ENCODE measurements around the gene UBTF. TPM values are rescaled to one million over a fixed set of nuclear protein-coding genes. Genes with fewer than 3 reads are reported as not detected.

UBTF gene
- total RNA-seq, 2 experiments from 2014 or later, result 107 to 110 TPM

DNA sequence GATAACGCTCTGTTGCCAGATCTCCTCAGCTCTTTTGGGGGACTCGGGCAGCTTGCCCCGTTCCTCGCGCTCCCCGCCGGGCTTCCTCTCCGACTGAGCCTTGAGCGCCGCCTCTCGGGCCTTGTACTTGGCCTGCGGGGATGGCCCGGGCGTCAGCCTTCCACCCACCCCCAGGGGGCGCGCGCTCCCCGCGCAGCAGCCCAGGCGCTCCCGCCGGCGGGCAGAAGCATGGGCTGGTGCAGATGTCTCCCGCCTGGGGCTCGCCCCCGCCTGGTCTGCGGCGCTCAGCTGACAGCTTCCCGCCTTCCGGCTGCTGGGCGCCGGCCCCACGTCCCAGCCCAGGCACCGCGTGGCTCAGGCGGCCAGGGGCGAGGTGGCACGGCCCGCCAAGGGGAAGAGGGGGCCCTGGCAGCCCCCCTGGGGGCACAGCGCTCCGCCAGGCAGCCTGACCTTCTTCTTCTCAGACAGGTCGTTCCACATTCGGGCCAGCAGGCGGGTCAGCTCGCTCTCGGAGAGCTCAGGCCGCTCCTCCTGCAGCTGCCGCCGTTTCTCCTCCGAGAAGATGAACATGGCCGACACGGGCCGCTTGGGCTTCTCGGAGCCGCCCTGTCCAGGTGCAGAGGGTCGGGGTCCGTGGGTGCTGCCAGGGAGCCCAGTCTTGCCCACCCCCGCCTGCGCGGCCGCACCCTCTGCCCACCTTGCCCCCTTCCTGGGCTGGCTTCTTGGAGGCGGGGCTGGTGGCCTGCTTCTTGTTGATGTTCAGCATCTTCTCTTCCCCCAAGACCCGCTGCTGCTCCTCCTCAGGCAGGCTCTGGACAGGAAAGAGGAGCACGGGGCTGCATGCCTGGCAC, 8.9 kb downstream of the UBTF start:
- Mint-ChIP-seq H3K9me3 (no peaks in the 10 kb centered on the region), H3K27me3 (no peaks in the 10 kb centered on the region), H3K4me1 (peaks cover 53% of the 10 kb centered on the region), H3K4me3 (peak overlapping the region; percentile 60), H3K27ac (peak overlapping the region; percentile 83), H3K36me3 (ENCODE audit: low read depth) (peaks cover 67% of the 10 kb centered on the region)
- POLR2A ChIA-PET, result interaction anchor here (1.1 to 18.0 kb wide), 14 partner anchors 7 to 153 kb away, joined by 3 to 504 read pairs (median 6); partner anchors contain the start of genes ATXN7L3, FAM171A2, GRN and SLC25A39
- peak; percentile 94 for DNase-seq
- CTCF ChIA-PET, result interaction anchor here (0.6 to 4.1 kb wide), 30 partner anchors 9 to 313 kb away, joined by 3 to 65 read pairs (median 4); partner anchors contain the start of genes ATXN7L3, GRN, HDAC5 and SLC25A39

DNA sequence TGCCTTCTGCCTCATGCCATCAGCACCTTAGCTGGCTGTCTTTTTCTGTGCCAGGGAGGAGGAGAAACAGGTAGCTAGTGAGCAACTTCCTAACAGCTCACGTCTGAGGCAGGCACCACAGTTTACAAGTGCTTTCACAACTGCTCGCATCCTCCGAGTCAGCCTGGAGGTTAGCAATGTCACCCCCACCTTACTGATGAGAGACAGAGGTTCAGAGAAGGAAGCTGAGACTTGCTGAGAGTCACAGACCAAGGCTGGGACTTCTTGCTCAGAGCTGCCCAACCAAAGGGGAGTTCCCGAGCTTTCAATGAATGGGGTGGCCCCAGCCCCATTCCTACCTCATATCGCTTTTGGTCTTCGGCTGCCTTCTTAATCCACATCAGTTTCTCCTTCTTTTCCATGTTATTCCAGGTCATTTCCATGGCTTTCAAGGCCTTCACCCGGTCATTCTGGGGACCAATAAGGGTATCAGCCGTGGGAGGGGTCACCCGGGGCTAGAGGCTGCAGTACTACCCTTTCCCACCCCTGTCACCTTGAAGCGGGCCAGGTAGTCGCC, 9.6 kb downstream of the UBTF start:
- ChIA-PET CTCF (interaction anchor here (0.6 to 4.1 kb wide), 28 partner anchors 9 to 313 kb away, joined by 3 to 65 read pairs (median 6); partner anchors contain the start of genes ATXN7L3, GRN, HDAC5 and SLC25A39), POLR2A (interaction anchor here (1.1 to 18.0 kb wide), 13 partner anchors 8 to 153 kb away, joined by 3 to 504 read pairs (median 6); partner anchors contain the start of genes ATXN7L3, FAM171A2, GRN and SLC25A39)
- peaks cover 46% of the 10 kb centered on the region for H3K4me1 Mint-ChIP-seq
- H3K36me3 Mint-ChIP-seq (ENCODE audit: low read depth), result peaks cover 60% of the 10 kb centered on the region
- peak overlapping the region; percentile 83 for H3K27ac Mint-ChIP-seq
- no peaks in the 10 kb centered on the region for H3K9me3 Mint-ChIP-seq
- H3K27me3 Mint-ChIP-seq, result no peaks in the 10 kb centered on the region
- DNase-seq, result peak; percentile 47
- peak overlapping the region; percentile 60 for H3K4me3 Mint-ChIP-seq

DNA sequence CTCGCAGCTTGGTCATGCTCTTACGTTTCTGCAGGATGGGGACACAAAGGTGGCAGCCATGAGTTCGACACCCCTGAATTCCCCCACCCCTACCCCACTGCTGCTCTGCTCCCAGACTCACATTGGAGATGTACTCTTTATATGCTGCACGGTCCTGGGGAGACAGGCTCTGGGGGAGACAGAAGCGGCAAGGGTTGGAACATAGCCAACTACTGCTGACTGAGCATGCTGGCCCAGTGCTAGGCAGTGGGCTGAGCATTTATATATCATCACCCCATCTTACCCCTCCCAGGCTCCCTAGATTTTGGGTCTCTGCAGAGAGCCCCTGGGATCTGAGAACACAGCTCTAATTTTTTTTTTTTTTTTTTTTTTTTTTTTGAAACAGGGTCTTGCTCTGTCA, 11.7 kb downstream of the UBTF start:
- no peak overlapping the region for H3K4me3 Mint-ChIP-seq
- no peak overlapping the region for H3K27ac Mint-ChIP-seq
- H3K9me3 Mint-ChIP-seq, result no peaks in the 10 kb centered on the region
- DNase-seq, result no peak
- H3K4me1 Mint-ChIP-seq, result peaks cover 56% of the 10 kb centered on the region
- H3K27me3 Mint-ChIP-seq, result no peaks in the 10 kb centered on the region
- peaks cover 39% of the 10 kb centered on the region for H3K36me3 Mint-ChIP-seq (ENCODE audit: low read depth)
- ChIA-PET POLR2A (interaction anchor here (0.9 to 25.4 kb wide), 3 partner anchors 6 to 124 kb away, joined by 3 to 504 read pairs (median 504); partner anchors contain the start of genes ATXN7L3, TMUB2 and UBTF), CTCF (interaction anchor here (0.5 kb wide), 1 partner anchor 162 kb away, joined by 4 read pairs; no protein-coding TSS in a partner anchor)

DNA sequence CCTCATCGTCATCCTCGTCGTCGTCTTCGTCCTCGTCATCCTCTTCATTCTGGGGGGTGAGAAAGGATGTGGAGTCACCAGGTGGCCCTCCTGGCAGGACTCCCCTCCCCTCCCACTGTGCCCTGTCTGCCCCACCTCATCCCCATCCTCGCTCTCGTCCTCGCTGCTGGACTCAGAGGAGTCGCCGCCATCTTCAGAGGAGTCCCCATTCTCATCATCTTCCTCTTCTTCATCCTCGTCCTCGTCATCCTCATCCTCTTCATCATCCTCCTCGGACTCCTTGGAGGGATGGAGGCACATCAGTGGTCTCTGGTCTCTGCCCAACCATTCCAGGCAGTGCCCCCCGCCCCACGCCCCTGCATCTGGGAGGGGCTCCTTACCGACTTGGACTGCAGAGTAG, 12.2 kb downstream of the UBTF start:
- H3K27me3 Mint-ChIP-seq, result no peaks in the 10 kb centered on the region
- H3K36me3 Mint-ChIP-seq (ENCODE audit: low read depth), result peaks cover 37% of the 10 kb centered on the region
- H3K4me3 Mint-ChIP-seq, result no peak overlapping the region
- H3K27ac Mint-ChIP-seq, result no peak overlapping the region
- ChIA-PET CTCF (no interaction called here), POLR2A (interaction anchor here (18.0 to 25.4 kb wide), 2 partner anchors 7 to 12 kb away, joined by 504 read pairs; partner anchors contain the start of genes ATXN7L3, TMUB2 and UBTF)
- DNase-seq, result no peak
- H3K9me3 Mint-ChIP-seq, result no peaks in the 10 kb centered on the region
- peaks cover 59% of the 10 kb centered on the region for H3K4me1 Mint-ChIP-seq

DNA sequence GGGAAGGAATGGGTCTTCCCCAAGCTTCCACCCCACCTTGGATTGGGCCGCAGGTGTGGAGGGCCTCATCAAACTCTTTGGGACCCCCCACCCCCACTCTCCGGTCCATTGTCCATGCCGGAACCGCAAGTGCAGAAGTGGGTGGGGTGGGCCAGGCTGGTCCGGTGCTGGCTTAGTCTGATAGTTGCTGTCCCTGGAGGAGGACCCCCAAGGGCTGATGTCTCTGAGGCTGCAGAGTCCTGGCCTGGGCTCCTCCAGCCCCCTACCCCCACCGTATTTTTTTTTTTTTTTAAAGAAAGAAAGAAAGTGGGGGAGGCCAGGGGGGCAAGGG, 12.7 kb downstream of the UBTF start:
- Mint-ChIP-seq H3K4me3 (no peak overlapping the region), H3K27ac (no peak overlapping the region), H3K27me3 (no peaks in the 10 kb centered on the region), H3K36me3 (ENCODE audit: low read depth) (peaks cover 37% of the 10 kb centered on the region), H3K4me1 (peaks cover 60% of the 10 kb centered on the region), H3K9me3 (no peaks in the 10 kb centered on the region)
- POLR2A ChIA-PET, result interaction anchor here (1.4 to 25.4 kb wide), 3 partner anchors 7 to 139 kb away, joined by 3 to 504 read pairs (median 504); partner anchors contain the start of genes ATXN7L3, GRN, TMUB2 and UBTF
- CTCF ChIA-PET, result interaction anchor here (1.5 to 1.6 kb wide), 3 partner anchors 10 to 38 kb away, joined by 5 to 9 read pairs (median 7); no protein-coding TSS in a partner anchor
- DNase-seq, result no peak

DNA sequence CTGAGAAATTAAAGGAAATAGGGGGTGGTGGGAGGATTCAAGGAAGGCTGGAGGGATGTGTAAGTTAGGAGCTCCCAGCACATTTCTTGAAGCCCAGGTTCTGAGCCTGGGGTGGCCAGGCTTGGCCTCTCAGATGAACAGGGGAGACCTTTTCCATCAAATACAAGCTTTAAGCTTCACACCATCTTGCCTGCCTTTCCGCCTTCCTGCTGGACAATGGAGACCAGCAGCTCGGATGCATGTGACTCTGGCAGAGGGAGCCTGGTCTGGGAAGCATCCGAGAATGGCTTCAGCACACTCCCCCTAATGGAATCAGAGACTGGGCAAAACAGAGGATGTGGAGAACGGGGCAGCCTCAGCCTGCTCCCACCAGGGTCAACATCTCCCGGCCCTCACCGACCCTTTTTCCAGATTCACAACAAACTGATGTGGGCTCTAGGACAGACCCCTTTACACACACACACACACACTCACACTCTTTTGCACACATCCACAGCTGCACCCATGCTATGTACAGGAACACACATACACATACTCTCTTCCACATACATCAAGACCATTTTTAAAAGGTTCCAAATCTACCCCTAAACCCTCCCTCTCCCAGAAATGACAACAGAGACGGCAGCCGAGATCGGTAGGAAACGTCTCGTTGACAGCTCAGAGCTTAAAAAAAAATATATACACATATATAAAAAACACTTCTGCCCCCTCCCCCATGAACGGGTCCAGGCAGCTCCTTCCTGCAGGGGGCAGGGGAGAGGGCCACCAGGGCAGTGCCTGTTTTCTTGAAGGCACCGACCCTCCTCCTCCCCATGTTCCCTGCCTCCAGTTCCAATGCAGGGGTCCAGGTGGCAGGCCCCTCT, 13.3 kb downstream of the UBTF start:
- ChIA-PET CTCF (interaction anchor here (1.1 to 1.6 kb wide), 5 partner anchors 11 to 124 kb away, joined by 3 to 9 read pairs (median 6); partner anchors contain the start of gene HDAC5), POLR2A (interaction anchor here (0.9 to 25.4 kb wide), 4 partner anchors 8 to 139 kb away, joined by 3 to 504 read pairs (median 255); partner anchors contain the start of genes ATXN7L3, GRN, TMUB2 and UBTF)
- H3K9me3 Mint-ChIP-seq, result no peaks in the 10 kb centered on the region
- H3K36me3 Mint-ChIP-seq (ENCODE audit: low read depth), result peaks cover 32% of the 10 kb centered on the region
- no peak overlapping the region for H3K27ac Mint-ChIP-seq
- H3K4me1 Mint-ChIP-seq, result peaks cover 55% of the 10 kb centered on the region
- no peaks in the 10 kb centered on the region for H3K27me3 Mint-ChIP-seq
- no peak overlapping the region for H3K4me3 Mint-ChIP-seq
- no peak for DNase-seq

DNA sequence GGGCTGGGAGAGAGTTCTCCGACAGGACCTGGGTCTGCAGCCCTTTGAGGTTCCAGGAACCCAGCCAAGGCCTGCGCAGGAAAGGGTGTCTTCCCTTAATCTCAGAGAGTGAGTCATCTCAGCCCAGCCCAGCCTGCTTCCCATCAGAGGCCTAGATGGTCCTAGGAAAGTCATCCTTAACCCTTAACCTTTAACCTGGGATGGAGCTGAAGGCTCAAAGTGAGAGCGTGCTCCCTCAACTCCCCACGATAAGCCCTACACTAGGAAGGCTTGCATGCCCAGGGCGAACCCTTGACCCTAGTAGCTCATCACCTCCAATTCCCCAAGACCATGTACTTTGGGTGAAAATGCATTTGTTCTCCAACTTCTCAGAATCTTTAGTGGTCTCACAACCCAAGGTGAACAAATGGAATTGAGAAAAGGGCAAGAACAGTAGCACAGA, 15.0 kb downstream of the UBTF start:
- no peak overlapping the region for H3K4me3 Mint-ChIP-seq
- POLR2A ChIA-PET, result interaction anchor here (0.8 to 25.4 kb wide), 8 partner anchors 10 to 147 kb away, joined by 3 to 504 read pairs (median 6); partner anchors contain the start of genes SLC25A39, TMUB2 and UBTF
- peak overlapping the region; percentile 73 for H3K27ac Mint-ChIP-seq
- peaks cover 23% of the 10 kb centered on the region for H3K36me3 Mint-ChIP-seq (ENCODE audit: low read depth)
- DNase-seq, result no peak
- CTCF ChIA-PET, result interaction anchor here (0.9 to 4.0 kb wide), 9 partner anchors 10 to 945 kb away, joined by 3 to 31 read pairs (median 6); partner anchors contain the start of gene TMUB2
- peaks cover 52% of the 10 kb centered on the region for H3K4me1 Mint-ChIP-seq
- no peaks in the 10 kb centered on the region for H3K27me3 Mint-ChIP-seq
- H3K9me3 Mint-ChIP-seq, result no peaks in the 10 kb centered on the region

DNA sequence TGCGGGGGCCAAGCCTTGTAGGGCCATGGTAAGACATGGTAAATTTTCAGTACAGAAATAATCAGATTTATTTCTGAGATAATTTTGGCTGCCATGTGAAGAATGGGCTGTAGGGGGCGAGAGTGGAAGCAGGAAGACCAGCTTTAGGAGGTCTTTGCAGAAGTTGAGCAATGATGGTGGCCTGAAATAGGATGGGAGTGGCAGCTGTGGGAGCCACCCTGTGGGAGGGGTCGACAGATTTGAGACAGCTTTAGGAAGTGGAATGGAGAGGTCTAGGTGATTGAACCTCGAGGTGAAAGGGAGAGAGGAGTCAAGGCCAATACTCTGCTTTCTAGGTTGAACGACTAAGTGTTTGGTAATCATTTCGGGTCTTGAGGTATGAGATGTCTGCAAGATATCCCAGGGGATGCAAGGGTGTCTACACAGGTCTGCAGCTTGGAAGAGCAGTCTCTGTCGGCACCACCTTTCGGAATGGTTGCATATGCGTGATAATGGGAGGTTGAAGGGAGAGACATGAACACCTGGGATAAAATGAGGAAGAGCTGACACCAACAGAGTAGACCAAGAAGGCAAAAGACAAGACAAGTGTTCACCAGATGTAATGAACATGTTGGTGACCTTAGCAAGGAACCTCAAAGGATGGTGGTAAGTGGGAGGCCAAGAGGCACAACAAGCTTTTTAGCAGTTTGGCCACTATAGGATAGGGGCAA, 15.6 kb downstream of the UBTF start:
- peak; percentile 68 for DNase-seq
- POLR2A ChIA-PET, result interaction anchor here (0.8 to 25.4 kb wide), 8 partner anchors 10 to 147 kb away, joined by 3 to 504 read pairs (median 6); partner anchors contain the start of genes SLC25A39, TMUB2 and UBTF
- H3K9me3 Mint-ChIP-seq, result no peaks in the 10 kb centered on the region
- peaks cover 48% of the 10 kb centered on the region for H3K4me1 Mint-ChIP-seq
- peaks cover 21% of the 10 kb centered on the region for H3K36me3 Mint-ChIP-seq (ENCODE audit: low read depth)
- H3K27me3 Mint-ChIP-seq, result no peaks in the 10 kb centered on the region
- CTCF ChIA-PET, result interaction anchor here (0.9 to 4.0 kb wide), 11 partner anchors 9 to 946 kb away, joined by 3 to 31 read pairs (median 5); partner anchors contain the start of gene TMUB2
- H3K4me3 Mint-ChIP-seq, result no peak overlapping the region
- peak overlapping the region; percentile 77 for H3K27ac Mint-ChIP-seq

DNA sequence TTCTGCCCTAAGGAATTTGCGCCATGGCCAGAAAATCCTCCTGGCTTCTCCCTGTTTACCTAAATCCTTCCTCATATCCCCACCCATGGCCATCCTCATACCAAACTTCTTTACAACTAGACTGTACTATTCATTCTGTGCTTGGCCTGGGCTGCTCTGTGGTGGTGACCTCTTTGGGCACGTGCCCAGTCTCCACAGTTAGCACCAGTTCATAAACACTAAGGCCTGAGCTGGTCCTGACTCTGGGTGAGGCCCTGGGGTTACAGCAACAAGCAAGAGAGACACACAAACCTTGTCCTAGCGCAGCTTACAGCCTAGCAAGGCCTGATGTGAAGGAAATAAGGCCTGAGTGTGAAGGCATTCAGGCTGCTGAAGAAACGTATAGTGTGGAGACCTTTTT, 16.7 kb downstream of the UBTF start:
- Mint-ChIP-seq H3K27ac (no peak overlapping the region), H3K36me3 (ENCODE audit: low read depth) (peaks cover 20% of the 10 kb centered on the region), H3K9me3 (no peaks in the 10 kb centered on the region), H3K27me3 (no peaks in the 10 kb centered on the region), H3K4me3 (peak overlapping the region; percentile 9), H3K4me1 (peaks cover 46% of the 10 kb centered on the region)
- DNase-seq, result no peak
- POLR2A ChIA-PET, result interaction anchor here (1.2 to 25.4 kb wide), 2 partner anchors 11 to 79 kb away, joined by 4 to 504 read pairs; partner anchors contain the start of genes HDAC5 and UBTF
- CTCF ChIA-PET, result interaction anchor here (1.2 to 4.0 kb wide), 3 partner anchors 15 to 124 kb away, joined by 3 to 31 read pairs (median 15); partner anchors contain the start of gene TMUB2

DNA sequence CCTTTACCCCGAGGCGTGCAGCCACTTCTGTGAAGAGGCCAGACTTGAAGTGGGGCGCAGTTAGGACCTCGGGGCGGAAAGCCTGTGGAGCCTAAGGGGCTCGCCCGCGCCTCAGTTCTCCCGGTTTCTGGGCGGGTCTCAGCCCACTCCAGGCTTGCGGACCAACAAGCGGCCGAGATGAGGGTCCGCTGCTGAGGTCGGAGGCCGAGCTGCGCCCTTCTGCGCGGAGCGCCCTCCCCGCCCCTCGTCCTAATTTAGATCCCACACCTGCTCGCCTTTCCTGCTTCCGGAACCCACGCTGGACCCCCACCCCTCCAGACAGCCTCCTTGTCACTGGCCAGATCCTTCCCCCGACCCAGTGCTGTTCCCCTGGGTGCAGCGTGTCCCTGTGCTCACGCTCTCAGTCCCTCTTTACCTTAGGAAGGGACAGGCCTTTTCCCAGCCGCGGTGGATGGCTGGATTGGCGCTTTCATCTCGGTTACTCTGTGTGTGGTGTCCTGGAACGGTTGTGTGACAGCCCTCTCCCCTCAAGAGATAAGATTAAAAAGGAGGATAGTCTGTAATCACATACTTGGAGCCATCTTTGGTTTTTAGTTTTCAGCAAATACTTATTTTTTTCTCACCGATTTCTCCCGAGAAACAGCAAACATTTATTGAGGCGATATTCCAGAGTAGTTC, 18.9 kb downstream of the UBTF start:
- Mint-ChIP-seq H3K4me3 (peak overlapping the region; percentile 90), H3K27ac (peak overlapping the region; percentile 90), H3K27me3 (no peaks in the 10 kb centered on the region), H3K9me3 (no peaks in the 10 kb centered on the region), H3K4me1 (peaks cover 57% of the 10 kb centered on the region), H3K36me3 (ENCODE audit: low read depth) (peaks cover 24% of the 10 kb centered on the region)
- CTCF ChIA-PET, result interaction anchor here (0.8 to 4.0 kb wide), 3 partner anchors 9 to 17 kb away, joined by 4 to 31 read pairs (median 27); no protein-coding TSS in a partner anchor
- POLR2A ChIA-PET, result interaction anchor here (1.8 to 25.4 kb wide), 3 partner anchors 14 to 149 kb away, joined by 5 to 504 read pairs (median 127); partner anchors contain the start of genes TMUB2 and UBTF
- no peak for DNase-seq

All from activated CD4-positive, alpha-beta memory T cell treated with anti-CD3 and anti-CD28 coated beads, Interleukin-2, amount 10 ng/mL, durations not matched to agents 7 days and 5 days (primary cell).